GM12878 (cell line): ENCODE measurements around the gene FNIP1. TPM values are rescaled to one million over a fixed set of nuclear protein-coding genes. Genes with fewer than 3 reads are reported as not detected.
A peak's percentile ranks its signal among the peaks of the same experiment; 100 is the strongest.

Source experiments
- ATAC-seq: fragments of 200-7000 bp; cut with Tn5 transposase; 3 replicates; pipeline ENCODE4 v1.9.1; 2020; ENCODE audit warnings: mild to moderate bottlenecking, moderate library complexity
- BruUV-seq: library from RNA; stranded (reverse); fragments of 400-500 nt; replicated peaks from 2 replicates; lab custom pipeline; 2021; lab: Mats Ljungman, UMichigan
- CTCF ChIA-PET: fragments of 300-600 bp; sonication (Branson Sonifier 250); formaldehyde crosslinking; extraction: SDS; loops from one replicate; lab custom pipeline; 2021; ENCODE audit warnings: inconsistent platforms; lab: Yijun Ruan, JAX
- POLR2A ChIA-PET: fragments of 350-600 bp; formaldehyde crosslinking; extraction: SDS; loops from one replicate; lab custom pipeline; 2021; ENCODE audit warnings: inconsistent platforms; lab: Charles Lee
- RAD21 ChIA-PET: fragments of 300-600 bp; sonication (Branson Sonifier 250); formaldehyde crosslinking; loops from one replicate; lab custom pipeline; 2023; ENCODE audit warnings: antibody characterized with exemption; ENCODE audit not compliant: unreplicated experiment; lab: Charles Lee
- SMC1A ChIA-PET: fragments of 300-600 bp; sonication (Branson Sonifier 250); formaldehyde crosslinking; loops from one replicate; lab custom pipeline; 2023; ENCODE audit not compliant: unreplicated experiment, uncharacterized antibody; lab: Charles Lee
- DNase-seq: peaks from one replicate; pipeline ENCODE4 v3.0.0-alpha.2; 2011; ENCODE audit warnings: low read depth, low spot score
- FAIRE-seq: peaks from 3 replicates; lab custom pipeline; 2011; peaks lifted over from hg19 to GRCh38; lab: Jason Lieb, UNC
- H2AFZ ChIP-seq: 2 replicates; pipeline ENCODE4 v1.6.0; 2011; ENCODE audit warnings: low read depth, low read length, control low read depth; ENCODE audit not compliant: control insufficient read depth
- H3K27ac ChIP-seq: 2 replicates; pipeline ENCODE4 v1.5.1; 2011; ENCODE audit warnings: control low read depth; ENCODE audit not compliant: control insufficient read depth, insufficient read depth
- H3K27me3 ChIP-seq, 2 experiments: replicated peaks in 1 of 2; 2 replicates each; pipeline versions ENCODE4 v1.6.0 to v1.6.1; 2011; ENCODE audit warnings: low read length in 1 of 2; ENCODE audit not compliant: control insufficient read depth in 2 of 2, insufficient read depth in 2 of 2
- H3K36me3 ChIP-seq, 2 experiments: 2 replicates each; pipeline ENCODE4 v1.5.1; 2011; ENCODE audit warnings: low read length in 1 of 2; ENCODE audit not compliant: control insufficient read depth in 2 of 2, insufficient read depth in 2 of 2
- H3K4me1 ChIP-seq: 2 replicates; pipeline ENCODE4 v1.6.1; 2011; ENCODE audit warnings: mild to moderate bottlenecking, low read length, moderate library complexity, mixed read lengths; ENCODE audit not compliant: control insufficient read depth, insufficient read depth
- H3K4me2 ChIP-seq: 2 replicates; pipeline ENCODE4 v1.6.0; 2011; ENCODE audit warnings: control low read depth; ENCODE audit not compliant: control insufficient read depth, insufficient read depth
- H3K4me3 ChIP-seq: fragments of 200-600 bp; sonication (generic); 2 replicates; pipeline ENCODE4 v1.5.1; 2016
- H3K79me2 ChIP-seq: 2 replicates; pipeline ENCODE4 v1.6.0; 2011; ENCODE audit warnings: low read length; ENCODE audit not compliant: control insufficient read depth, insufficient read depth
- H3K9ac ChIP-seq: 2 replicates; pipeline ENCODE4 v1.8.0; 2011; ENCODE audit warnings: low read length, control low read depth, mixed read lengths; ENCODE audit not compliant: control insufficient read depth, insufficient read depth
- H3K9me3 ChIP-seq: replicated peaks from 3 replicates; pipeline ENCODE4 v1.5.1; 2011; ENCODE audit warnings: mild to moderate bottlenecking, low read length; ENCODE audit not compliant: control insufficient read depth, insufficient read depth
- H4K20me1 ChIP-seq: 2 replicates; pipeline ENCODE4 v1.6.0; 2011; ENCODE audit not compliant: control insufficient read depth, insufficient read depth
- CHD4 ChIP-seq: fragments of 200-600 bp; sonication (generic); IDR thresholded peaks from 2 replicates; pipeline ENCODE4 v1.6.1; 2016; ENCODE audit warnings: mild to moderate bottlenecking
- CTCF ChIP-seq, 3 experiments: IDR thresholded peaks in 2 of 3; conservative IDR thresholded peaks in 1 of 3; 2 replicates each; pipeline ENCODE4 v1.5.1; 2011; ENCODE audit warnings: low read depth in 3 of 3, low read length in 3 of 3, mild to moderate bottlenecking in 3 of 3, control low read depth in 2 of 3, moderate library complexity in 2 of 3, inconsistent platforms in 1 of 3, mixed read lengths in 1 of 3; ENCODE audit not compliant: control insufficient read depth in 2 of 3, insufficient read depth in 1 of 3; ENCODE audit errors: extremely low read depth in 1 of 3
- DPF2 ChIP-seq: fragments of 450-650 bp; IDR thresholded peaks from 2 replicates; pipeline ENCODE4 v1.6.1; 2017; ENCODE audit warnings: mild to moderate bottlenecking
- MAX ChIP-seq: IDR thresholded peaks from 2 replicates; pipeline ENCODE4 v1.6.1; 2012; ENCODE audit warnings: low read depth, low read length, improper control_type of control experiment
- PRDM15 ChIP-seq: fragments of 450-650 bp; formaldehyde crosslinking; IDR thresholded peaks from 2 replicates; pipeline ENCODE4 v1.4.0; 2020; ENCODE audit warnings: mild to moderate bottlenecking, moderate library complexity
- RCOR1 ChIP-seq: conservative IDR thresholded peaks from 2 replicates; pipeline ENCODE4 v1.6.1; 2012; ENCODE audit warnings: low read depth, low read length, improper control_type of control experiment
- SIX5 ChIP-seq: IDR thresholded peaks from 2 replicates; pipeline ENCODE4 v1.6.1; 2011; ENCODE audit warnings: mild to moderate bottlenecking, low read depth, low read length, moderate library complexity; ENCODE audit not compliant: severe bottlenecking
- SMARCA5 ChIP-seq: fragments of 450-650 bp; IDR thresholded peaks from 2 replicates; pipeline ENCODE4 v1.6.1; 2017; ENCODE audit warnings: mild to moderate bottlenecking
- SRF ChIP-seq, 2 experiments: IDR thresholded peaks; 2 replicates each; pipeline ENCODE4 v1.6.1; 2011; ENCODE audit warnings: low read depth in 2 of 2, low read length in 2 of 2, mild to moderate bottlenecking in 1 of 2, moderate library complexity in 1 of 2
- TAF1 ChIP-seq: IDR thresholded peaks from 2 replicates; pipeline ENCODE4 v1.6.1; 2011; ENCODE audit warnings: mild to moderate bottlenecking, low read depth, low read length, borderline replicate concordance
- ZNF207 ChIP-seq: fragments of 450-650 bp; IDR thresholded peaks from 2 replicates; pipeline ENCODE4 v1.6.1; 2014; ENCODE audit warnings: antibody characterized with exemption, mild to moderate bottlenecking, borderline replicate concordance
- ZNF24 ChIP-seq: fragments of 450-650 bp; IDR thresholded peaks from 2 replicates; pipeline ENCODE4 v1.6.1; 2017; ENCODE audit warnings: antibody characterized with exemption, mild to moderate bottlenecking
- ZNF384 ChIP-seq: IDR thresholded peaks from 2 replicates; pipeline ENCODE4 v1.6.1; 2012; ENCODE audit warnings: low read depth, mild to moderate bottlenecking, low read length, improper control_type of control experiment, borderline replicate concordance
- ZSCAN29 ChIP-seq: fragments of 450-650 bp; IDR thresholded peaks from 2 replicates; pipeline ENCODE4 v1.6.1; 2017; ENCODE audit warnings: mild to moderate bottlenecking, moderate library complexity
- WGBS: methylation state at CpG from one replicate; pipeline ENCODE4 v1.1.6; 2016; ENCODE audit warnings: low lambda C conversion rate; ENCODE audit not compliant: insufficient replicate concordance, insufficient coverage; ENCODE audit errors: missing lambda C conversion rate; 5-methylcytosine and 5-hydroxymethylcytosine counted together
- in situ Hi-C: fragments of 300-500 bp; cut with MboI; formaldehyde crosslinking; loops from 9 replicates; pipeline ENCODE4 v1.14.3; 2018; ENCODE audit warnings: mixed read lengths
- intact Hi-C: fragments of 100-400 bp; cut with micrococcal nuclease; formaldehyde crosslinking; loops from one replicate; pipeline ENCODE4 v1.14.2; 2022; ENCODE audit not compliant: unreplicated experiment
- polyA plus RNA-seq, 11 experiments: library from polyadenylated mRNA; depleted of rRNA in 4 of 11; unstranded in 6 of 11; stranded (reverse) in 5 of 11; fragments of >200 nt; fragmentation: Nextera tagmentation in 4 of 11; fragmentation: Illumina TruSeq in 1 of 11; extraction: Ambion mirVana in 4 of 11; extraction: Trizol in 1 of 11; gene quantifications; 1 replicate in 1 of 11; 2 replicates in 10 of 11; pipeline versions ENCODE4 v1.2.1 to v1.2.3, GENCODE V29; 2011 to 2016; ENCODE audit warnings: inconsistent platforms in 2 of 11, missing spikeins in 2 of 11, low read depth in 1 of 11
- total RNA-seq, 4 experiments: library from RNA; depleted of rRNA in 3 of 4; stranded (reverse); fragments of >200 nt in 3 of 4; fragmentation: Illumina TruSeq in 1 of 4; extraction: Trizol in 1 of 4; gene quantifications; 2 replicates each; pipeline versions ENCODE4 v1.2.1 to v1.2.3, GENCODE V29; 2013 to 2021
- TF ChIP-seq, protein P1 (sequence below): fragments of 450-650 bp; IDR thresholded peaks from 2 replicates; pipeline ENCODE4 v1.6.1; 2017; ENCODE audit warnings: low read depth, mild to moderate bottlenecking, moderate library complexity

FNIP1 gene
- total and polyA plus RNA-seq, 10 of the 15 experiments (the other 5 are each of a cell fraction or from before 2014, with no cell fraction given) = 4.3 to 18.0 (median 14.0) TPM

GRCh38 chr5:131647048-131647769 lies 149.6 kb downstream of the FNIP1 start (continued):
- TF ChIP-seq CTCF (IDR thresholded peaks at IDR 0.05 in 2 of 3, conservative IDR thresholded peaks at IDR 0.05 in 1 of 3; ENCODE audit: control insufficient read depth in 2 of 3, extremely low read depth in 1 of 3, insufficient read depth in 1 of 3, low read depth in 3 of 3, low read length in 3 of 3) (peak; percentile 18 to 35 (median 30); a peak in 3 of 6 replicates), ZNF207 (no peak), ZNF384 (peak; percentile 89), DPF2 (peak; percentile 33; the same call in 1 of the 2 replicates)

GRCh38 chr5:131644822-131645221 lies 152.0 kb downstream of the FNIP1 start:
- no peak for ATAC-seq
- in situ Hi-C loops (no loop called here), intact Hi-C loops (no loop called here)
- POLR2A ChIA-PET = interaction anchor here (1.0 kb wide), 1 partner anchor 9 kb away, joined by 5 read pairs; no protein-coding TSS in a partner anchor
- H3K4me1 ChIP-seq = peaks cover 19% of the 10 kb centered on the region
- CTCF ChIA-PET = interaction anchor here (1.0 kb wide), 1 partner anchor 363 kb away, joined by 3 read pairs; no protein-coding TSS in a partner anchor
- BruUV-seq = no TSS peak
- DNase-seq = no peak
- SMC1A ChIA-PET = interaction anchor here (0.6 to 4.4 kb wide), 5 partner anchors 9 to 55 kb away, joined by 3 to 26 read pairs (median 4); partner anchors contain the start of gene RAPGEF6
- no peaks in the 10 kb centered on the region for H4K20me1 ChIP-seq
- H3K36me3 ChIP-seq = peaks cover 0 to 4% of the 10 kb centered on the region in 2 experiments; a peak in 1 of 4 replicates
- no peak overlapping the region for H2AFZ ChIP-seq
- no peak for FAIRE-seq
- no peaks in the 10 kb centered on the region for H3K79me2 ChIP-seq
- H3K9ac ChIP-seq = no peak overlapping the region
- H3K27ac ChIP-seq = no peak overlapping the region
- H3K9me3 ChIP-seq = no peaks in the 10 kb centered on the region
- H3K27me3 ChIP-seq = no peaks in the 10 kb centered on the region
- no peak overlapping the region for H3K4me2 ChIP-seq
- H3K4me3 ChIP-seq = no peak overlapping the region
- 82% methylated on average over 7 of the region's 7 CpGs for WGBS
- RAD21 ChIA-PET = no interaction called here
- TF ChIP-seq, protein P1, sequence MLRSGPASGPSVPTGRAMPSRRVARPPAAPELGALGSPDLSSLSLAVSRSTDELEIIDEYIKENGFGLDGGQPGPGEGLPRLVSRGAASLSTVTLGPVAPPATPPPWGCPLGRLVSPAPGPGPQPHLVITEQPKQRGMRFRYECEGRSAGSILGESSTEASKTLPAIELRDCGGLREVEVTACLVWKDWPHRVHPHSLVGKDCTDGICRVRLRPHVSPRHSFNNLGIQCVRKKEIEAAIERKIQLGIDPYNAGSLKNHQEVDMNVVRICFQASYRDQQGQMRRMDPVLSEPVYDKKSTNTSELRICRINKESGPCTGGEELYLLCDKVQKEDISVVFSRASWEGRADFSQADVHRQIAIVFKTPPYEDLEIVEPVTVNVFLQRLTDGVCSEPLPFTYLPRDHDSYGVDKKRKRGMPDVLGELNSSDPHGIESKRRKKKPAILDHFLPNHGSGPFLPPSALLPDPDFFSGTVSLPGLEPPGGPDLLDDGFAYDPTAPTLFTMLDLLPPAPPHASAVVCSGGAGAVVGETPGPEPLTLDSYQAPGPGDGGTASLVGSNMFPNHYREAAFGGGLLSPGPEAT = no peak
- TF ChIP-seq SMARCA5 (no peak), ZSCAN29 (no peak), SIX5 (no peak), TAF1 (no peak), PRDM15 (CRISPR knock-in tag) (no peak), SRF (IDR thresholded peaks at IDR 0.05; ENCODE audit: low read depth in 2 of 2, low read length in 2 of 2) (no peak), CHD4 (no peak), MAX (no peak), ZNF24 (no peak), RCOR1 (no peak)
